HFFc6 (cell line): ENCODE measurements around the gene MICALL2. TPM values are rescaled to one million over a fixed set of nuclear protein-coding genes. Genes with fewer than 3 reads are reported as not detected.

Experiments
- DNase-seq: peaks from one replicate; pipeline ENCODE4 v3.0.0-alpha.2; 2018
- H3K27ac Mint-ChIP-seq: 2 replicates; pipeline ENCODE4 v1.8.0; 2020; ENCODE audit warnings: mild to moderate bottlenecking, mixed read lengths
- H3K27me3 Mint-ChIP-seq: 2 replicates; pipeline ENCODE4 v1.8.0; 2021; ENCODE audit warnings: mild to moderate bottlenecking, moderate library complexity, mixed read lengths; ENCODE audit not compliant: insufficient read depth
- H3K36me3 Mint-ChIP-seq: 2 replicates; pipeline ENCODE4 v1.8.0; 2021; ENCODE audit warnings: low read depth, mixed read lengths
- H3K4me1 Mint-ChIP-seq: 2 replicates; pipeline ENCODE4 v1.8.0; 2020; ENCODE audit warnings: low read depth, mixed read lengths
- H3K4me3 Mint-ChIP-seq: 2 replicates; pipeline ENCODE4 v1.8.0; 2020; ENCODE audit warnings: mild to moderate bottlenecking, moderate library complexity, mixed read lengths
- H3K9me3 Mint-ChIP-seq: 2 replicates; pipeline ENCODE4 v1.8.0; 2020; ENCODE audit warnings: mild to moderate bottlenecking, mixed read lengths
- total RNA-seq, 6 experiments: library from RNA; stranded (reverse); fragmentation: NEBNext Ultra II Directional; extraction: Animal tissue kit (Norgen Biotek cat#: 25700); gene quantifications; 2 replicates in 1 of 6; 3 replicates in 5 of 6; pipeline ENCODE4 v1.2.3, GENCODE V29; 2021
- TF ChIP-seq, protein P1 (sequence below): fragments of 200-600 bp; sonication (generic); IDR thresholded peaks from 2 replicates; pipeline ENCODE4 v1.5.0; 2021; ENCODE audit warnings: antibody characterized with exemption, mild to moderate bottlenecking

Gene MICALL2
- total RNA-seq, 6 experiments from 2014 or later: 12.1 to 24.4 (median 21.0) TPM

DNA sequence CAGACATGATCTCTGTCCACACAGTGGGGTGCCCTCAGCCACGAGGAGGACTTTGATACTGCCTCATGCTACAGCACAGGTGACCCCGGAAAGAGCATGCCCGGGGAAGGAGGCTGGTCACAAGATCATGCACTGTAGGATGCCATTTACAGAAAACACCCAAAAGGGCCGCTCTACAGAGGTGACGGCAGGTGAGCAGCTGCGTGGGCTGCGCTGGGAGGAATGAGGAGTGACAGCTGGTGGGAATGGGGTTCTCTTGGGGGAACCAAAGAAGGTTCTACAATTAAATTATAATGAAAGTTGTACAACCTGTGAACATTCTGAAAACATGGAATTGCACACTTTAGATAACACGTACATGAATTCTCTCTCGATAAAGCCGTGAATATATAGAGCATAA lies 33.0 kb upstream of the MICALL2 start:
- Mint-ChIP-seq H3K4me3 (no peak overlapping the region), H3K27ac (no peak overlapping the region), H3K36me3 (peaks cover 30% of the 10 kb centered on the region), H3K9me3 (no peaks in the 10 kb centered on the region), H3K4me1 (no peaks in the 10 kb centered on the region), H3K27me3 (peaks cover 6% of the 10 kb centered on the region)
- TF ChIP-seq, protein P1, sequence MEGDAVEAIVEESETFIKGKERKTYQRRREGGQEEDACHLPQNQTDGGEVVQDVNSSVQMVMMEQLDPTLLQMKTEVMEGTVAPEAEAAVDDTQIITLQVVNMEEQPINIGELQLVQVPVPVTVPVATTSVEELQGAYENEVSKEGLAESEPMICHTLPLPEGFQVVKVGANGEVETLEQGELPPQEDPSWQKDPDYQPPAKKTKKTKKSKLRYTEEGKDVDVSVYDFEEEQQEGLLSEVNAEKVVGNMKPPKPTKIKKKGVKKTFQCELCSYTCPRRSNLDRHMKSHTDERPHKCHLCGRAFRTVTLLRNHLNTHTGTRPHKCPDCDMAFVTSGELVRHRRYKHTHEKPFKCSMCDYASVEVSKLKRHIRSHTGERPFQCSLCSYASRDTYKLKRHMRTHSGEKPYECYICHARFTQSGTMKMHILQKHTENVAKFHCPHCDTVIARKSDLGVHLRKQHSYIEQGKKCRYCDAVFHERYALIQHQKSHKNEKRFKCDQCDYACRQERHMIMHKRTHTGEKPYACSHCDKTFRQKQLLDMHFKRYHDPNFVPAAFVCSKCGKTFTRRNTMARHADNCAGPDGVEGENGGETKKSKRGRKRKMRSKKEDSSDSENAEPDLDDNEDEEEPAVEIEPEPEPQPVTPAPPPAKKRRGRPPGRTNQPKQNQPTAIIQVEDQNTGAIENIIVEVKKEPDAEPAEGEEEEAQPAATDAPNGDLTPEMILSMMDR: no peak
- no peak for DNase-seq

DNA sequence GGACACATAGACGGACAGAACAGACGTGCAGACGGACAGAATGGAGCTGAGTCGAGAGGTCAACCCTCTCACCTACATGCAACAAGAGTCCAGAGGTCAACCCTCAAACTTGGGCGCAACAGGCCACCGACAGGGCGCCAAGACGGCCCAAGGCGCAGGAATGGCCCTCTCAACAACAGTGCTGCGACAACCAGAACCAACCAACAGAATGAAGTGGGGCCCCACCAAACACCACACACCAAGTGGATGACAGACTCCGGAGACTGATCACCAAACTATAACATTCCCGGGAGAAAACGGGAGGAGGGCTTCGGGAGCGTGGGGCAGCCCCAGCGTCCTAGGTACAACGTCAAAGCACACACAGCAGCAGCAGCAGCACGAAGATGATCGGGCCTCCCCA lies 31.6 kb upstream of the MICALL2 start:
- no peaks in the 10 kb centered on the region for H3K4me1 Mint-ChIP-seq
- no peaks in the 10 kb centered on the region for H3K9me3 Mint-ChIP-seq
- DNase-seq: no peak
- H3K36me3 Mint-ChIP-seq: peaks cover 28% of the 10 kb centered on the region
- H3K27ac Mint-ChIP-seq: no peak overlapping the region
- peaks cover 6% of the 10 kb centered on the region for H3K27me3 Mint-ChIP-seq
- TF ChIP-seq, protein P1: no peak
- H3K4me3 Mint-ChIP-seq: no peak overlapping the region

DNA sequence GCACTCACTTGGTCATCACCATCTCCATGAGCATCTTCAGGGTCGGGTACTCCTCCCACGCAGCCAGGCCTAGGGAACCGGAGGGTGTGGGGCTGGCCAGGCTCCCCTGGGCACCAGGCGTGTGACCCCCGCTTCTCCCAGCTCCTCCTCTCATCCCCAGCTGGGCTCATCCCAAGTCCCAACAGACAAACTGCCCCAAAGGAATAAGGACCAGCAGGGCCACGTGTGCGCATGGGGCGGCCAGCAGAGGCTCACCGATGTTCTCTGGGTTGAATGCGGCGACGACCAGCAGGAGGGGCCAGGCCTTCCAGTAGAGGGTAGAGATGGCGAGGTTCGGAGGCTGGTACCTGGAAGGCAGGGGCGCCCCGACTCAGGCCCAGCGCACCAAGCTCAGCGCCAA lies 30.1 kb upstream of the MICALL2 start:
- H3K9me3 Mint-ChIP-seq: no peaks in the 10 kb centered on the region
- H3K27ac Mint-ChIP-seq: no peak overlapping the region
- H3K4me3 Mint-ChIP-seq: no peak overlapping the region
- peaks cover 6% of the 10 kb centered on the region for H3K27me3 Mint-ChIP-seq
- TF ChIP-seq, protein P1: no peak
- no peak for DNase-seq
- no peaks in the 10 kb centered on the region for H3K4me1 Mint-ChIP-seq
- peaks cover 28% of the 10 kb centered on the region for H3K36me3 Mint-ChIP-seq

DNA sequence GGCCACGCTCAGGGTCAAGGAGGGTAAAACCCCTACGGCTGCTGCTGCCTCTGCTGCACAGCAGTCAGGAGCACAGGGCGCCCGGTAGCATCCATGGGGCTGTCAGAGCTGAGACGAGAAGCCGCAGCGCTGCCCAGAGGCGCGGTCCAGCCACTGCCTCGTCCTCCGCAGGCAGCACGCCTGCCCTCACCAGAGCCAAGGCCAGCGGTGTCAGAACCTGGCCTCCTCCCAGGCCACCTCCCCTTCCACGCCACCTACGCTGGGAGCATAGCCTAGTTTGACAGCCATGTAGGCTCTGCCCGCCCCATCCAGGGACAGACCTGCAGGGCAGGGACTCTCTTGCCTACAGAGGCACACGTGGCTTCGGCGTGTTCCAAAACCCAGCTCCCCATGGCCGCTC lies 28.7 kb upstream of the MICALL2 start:
- Mint-ChIP-seq H3K4me1 (no peaks in the 10 kb centered on the region), H3K9me3 (no peaks in the 10 kb centered on the region), H3K27me3 (peaks cover 6% of the 10 kb centered on the region), H3K36me3 (peaks cover 28% of the 10 kb centered on the region), H3K27ac (no peak overlapping the region), H3K4me3 (no peak overlapping the region)
- TF ChIP-seq, protein P1: no peak
- no peak for DNase-seq

DNA sequence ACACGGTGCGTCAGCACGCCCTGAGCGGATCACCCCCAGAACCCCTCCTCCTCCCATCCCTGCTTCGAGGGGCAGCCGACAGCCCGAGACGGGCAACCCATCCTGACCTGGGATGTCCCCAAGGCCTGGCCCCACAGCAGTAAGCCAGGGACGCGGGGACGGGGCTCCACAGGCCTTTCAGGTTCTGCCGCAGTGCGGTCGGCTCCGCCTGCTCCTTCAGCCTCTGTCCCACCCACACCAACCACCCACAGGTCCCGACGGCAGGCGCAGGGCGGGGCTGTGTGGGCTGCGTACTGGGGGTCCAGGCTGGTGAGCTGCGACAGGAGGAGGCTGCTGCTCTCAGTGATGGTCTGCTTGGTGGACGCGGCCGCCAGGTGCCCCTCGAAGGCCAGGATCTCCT lies 28.2 kb upstream of the MICALL2 start:
- H3K4me1 Mint-ChIP-seq: no peaks in the 10 kb centered on the region
- peaks cover 26% of the 10 kb centered on the region for H3K36me3 Mint-ChIP-seq
- H3K9me3 Mint-ChIP-seq: no peaks in the 10 kb centered on the region
- H3K4me3 Mint-ChIP-seq: no peak overlapping the region
- no peak for DNase-seq
- peaks cover 6% of the 10 kb centered on the region for H3K27me3 Mint-ChIP-seq
- TF ChIP-seq, protein P1: no peak
- H3K27ac Mint-ChIP-seq: no peak overlapping the region

DNA sequence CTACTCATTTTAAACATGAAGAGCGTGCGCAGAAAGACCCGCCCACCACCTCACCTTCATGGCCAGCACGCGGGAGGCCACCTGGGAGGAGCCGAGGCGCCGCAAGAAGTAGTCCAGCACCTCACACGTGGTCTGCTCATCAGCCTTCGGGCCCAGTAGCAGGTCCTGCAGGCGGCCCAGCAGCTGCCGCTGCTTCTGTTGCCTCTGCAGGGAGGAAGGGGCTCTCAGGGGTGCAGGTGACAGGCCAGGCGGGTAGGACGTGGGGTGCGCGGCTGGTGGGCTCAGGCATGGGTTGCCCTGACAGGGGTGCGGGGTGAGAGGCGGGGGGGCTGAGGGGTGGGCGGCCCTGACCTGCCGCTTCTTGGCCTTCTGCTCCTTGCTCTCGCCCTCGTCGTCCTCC lies 27.3 kb upstream of the MICALL2 start:
- H3K9me3 Mint-ChIP-seq: no peaks in the 10 kb centered on the region
- no peak overlapping the region for H3K27ac Mint-ChIP-seq
- H3K36me3 Mint-ChIP-seq: peaks cover 17% of the 10 kb centered on the region
- no peaks in the 10 kb centered on the region for H3K4me1 Mint-ChIP-seq
- DNase-seq: no peak
- TF ChIP-seq, protein P1: no peak
- H3K27me3 Mint-ChIP-seq: peaks cover 6% of the 10 kb centered on the region
- no peak overlapping the region for H3K4me3 Mint-ChIP-seq
